Right atrium auricular region (tissue), 2 donors: ENCODE data around the gene KDM4B. TPM values are rescaled to one million over a fixed set of nuclear protein-coding genes. Genes with fewer than 3 reads are reported as not detected.

ENCODE experiments used
- DNase-seq: peaks from one replicate; pipeline ENCODE4 v3.0.0-alpha.2; 2019; ENCODE audit warnings: low spot score
- H3K27ac ChIP-seq, 2 donors: fragments of 200-600 bp; sonication (generic); 1 replicate in 1 of 2; 2 replicates in 1 of 2; pipeline ENCODE4 v1.5.1; 2016 to 2019
- H3K27me3 ChIP-seq, 2 donors: fragments of 200-600 bp; sonication (generic); one replicate each; pipeline versions ENCODE4 v1.5.1 to v1.6.0; 2017 to 2019
- H3K36me3 ChIP-seq: fragments of 200-600 bp; sonication (generic); one replicate; pipeline ENCODE4 v1.5.1; 2016
- H3K4me1 ChIP-seq, 2 donors: fragments of 200-600 bp; sonication (generic); one replicate each; pipeline versions ENCODE4 v1.5.1 to v1.6.0; 2017 to 2019
- H3K4me3 ChIP-seq, 2 donors: fragments of 200-600 bp; sonication (generic); 1 replicate in 1 of 2; 2 replicates in 1 of 2; pipeline ENCODE4 v1.5.1; 2017 to 2019; ENCODE audit warnings: mild to moderate bottlenecking in 1 of 2, moderate library complexity in 1 of 2
- H3K9me3 ChIP-seq, 2 donors: fragments of 200-600 bp; sonication (generic); one replicate each; pipeline ENCODE4 v1.5.1; 2019
- CTCF ChIP-seq, 2 donors: fragments of 200-600 bp; sonication (generic); IDR thresholded peaks; one replicate each; pipeline ENCODE4 v1.5.1; 2019; ENCODE audit warnings: antibody characterized with exemption in 2 of 2
- total RNA-seq, 2 donors: library from RNA; depleted of rRNA; stranded (reverse); fragments of >200 nt; gene quantifications; one replicate each; pipeline ENCODE4 v1.1.0, GENCODE V29; 2016

KDM4B gene
- total RNA-seq, 2 donors from 2014 or later = 17.6 to 26.0 TPM

GRCh38 chr19:5131031-5131505, 162.2 kb downstream of the KDM4B start:
- no peak overlapping the region for H3K27ac ChIP-seq
- no peak for DNase-seq
- H3K36me3 ChIP-seq = peaks cover 24% of the 10 kb centered on the region
- no peak overlapping the region for H3K4me3 ChIP-seq
- H3K4me1 ChIP-seq = peaks cover 5 to 37% of the 10 kb centered on the region in 2 donors
- TF ChIP-seq CTCF (IDR thresholded peaks at IDR 0.05) = no peak
- H3K9me3 ChIP-seq = no peaks in the 10 kb centered on the region
- no peaks in the 10 kb centered on the region for H3K27me3 ChIP-seq

GRCh38 chr19:5131506-5132205, 162.7 kb downstream of the KDM4B start:
- peaks cover 5 to 31% of the 10 kb centered on the region in 2 donors for H3K4me1 ChIP-seq
- H3K4me3 ChIP-seq = no peak overlapping the region
- no peak overlapping the region for H3K27ac ChIP-seq
- no peaks in the 10 kb centered on the region for H3K27me3 ChIP-seq
- no peak for DNase-seq
- TF ChIP-seq CTCF (IDR thresholded peaks at IDR 0.05) = no peak
- H3K9me3 ChIP-seq = no peaks in the 10 kb centered on the region
- H3K36me3 ChIP-seq = peaks cover 24% of the 10 kb centered on the region

- Histone ChIP-seq H3K9me3 (no peaks in the 10 kb centered on the region), H3K4me1 (peaks cover 5 to 26% of the 10 kb centered on the region in 2 donors), H3K4me3 (no peak overlapping the region), H3K36me3 (peaks cover 28% of the 10 kb centered on the region), H3K27me3 (no peaks in the 10 kb centered on the region), H3K27ac (no peak overlapping the region)
- no peak for TF ChIP-seq CTCF (IDR thresholded peaks at IDR 0.05)
- DNase-seq = no peak
Observed at GRCh38 chr19:5132206-5132560, 163.3 kb downstream of the KDM4B start.

GRCh38 chr19:5132698-5133651, 164.1 kb downstream of the KDM4B start:
- Histone ChIP-seq H3K27ac (no peak overlapping the region), H3K4me1 (peaks cover 5 to 18% of the 10 kb centered on the region in 2 donors), H3K9me3 (no peaks in the 10 kb centered on the region), H3K36me3 (peaks cover 36% of the 10 kb centered on the region), H3K4me3 (no peak overlapping the region), H3K27me3 (no peaks in the 10 kb centered on the region)
- TF ChIP-seq CTCF (IDR thresholded peaks at IDR 0.05) = no peak
- no peak for DNase-seq

GRCh38 chr19:5133986-5134595, 165.2 kb downstream of the KDM4B start:
- DNase-seq = no peak
- peak overlapping the region; percentile 16 to 51 for H3K27ac ChIP-seq

More at GRCh38 chr19:5133986-5134595, 165.2 kb downstream of the KDM4B start:
- Histone ChIP-seq H3K27me3 (no peaks in the 10 kb centered on the region), H3K4me1 (peaks cover 0 to 7% of the 10 kb centered on the region in 2 donors), H3K4me3 (no peak overlapping the region), H3K9me3 (no peaks in the 10 kb centered on the region), H3K36me3 (peaks cover 47% of the 10 kb centered on the region)
- TF ChIP-seq CTCF (IDR thresholded peaks at IDR 0.05) = no peak
